Natural killer cell treated with Interleukin-12 subunit alpha and Interleukin-12 subunit beta and Interleukin-15 and Interleukin-18, amount 100 ng/mL, for 72 hours (primary cell): Measurements from ENCODE around the gene TERF2IP. TPM values are rescaled to one million over a fixed set of nuclear protein-coding genes. Genes with fewer than 3 reads are reported as not detected.
A peak's percentile ranks its signal among the peaks of the same experiment; 100 is the strongest.

ENCODE experiments used
- ATAC-seq, 2 donors: fragments of 150-1000 bp; cut with Tn5 transposase in 1 of 2; sonication (Bioruptor Pico), chemical (Tn5 transposase) in 1 of 2; 2 replicates each; pipeline ENCODE4 v1.10.0; 2021
- DNase-seq: peaks from one replicate; pipeline ENCODE4 v3.0.0; 2022; ENCODE audit warnings: low spot score
- H3K27ac Mint-ChIP-seq, 2 donors: 1 replicate in 1 of 2; 2 replicates in 1 of 2; pipeline ENCODE4 v1.8.0; 2022; ENCODE audit warnings: mixed read lengths in 2 of 2, mild to moderate bottlenecking in 1 of 2, moderate library complexity in 1 of 2
- H3K27me3 Mint-ChIP-seq, 2 donors: 1 replicate in 1 of 2; 2 replicates in 1 of 2; pipeline ENCODE4 v1.8.0; 2022; ENCODE audit warnings: mixed read lengths in 2 of 2
- H3K36me3 Mint-ChIP-seq: one replicate; pipeline ENCODE4 v1.8.0; 2022; ENCODE audit warnings: mixed read lengths
- H3K4me1 Mint-ChIP-seq, 2 donors: 1 replicate in 1 of 2; 2 replicates in 1 of 2; pipeline ENCODE4 v1.8.0; 2022; ENCODE audit warnings: low read depth in 2 of 2, mixed read lengths in 2 of 2, mild to moderate bottlenecking in 1 of 2
- H3K4me3 Mint-ChIP-seq: one replicate; pipeline ENCODE4 v1.8.0; 2022; ENCODE audit warnings: mixed read lengths
- H3K9me3 Mint-ChIP-seq: 2 replicates; pipeline ENCODE4 v1.8.0; 2022; ENCODE audit warnings: mixed read lengths
- total RNA-seq, 2 donors: library from RNA; stranded (reverse); gene quantifications; one replicate each; pipeline ENCODE4 v1.2.3, GENCODE V29; 2022

The TERF2IP gene
- total RNA-seq, 2 donors from 2014 or later, result 77.9 to 116 TPM

- Mint-ChIP-seq H3K27me3 (no peaks in the 10 kb centered on the region), H3K27ac (peak within 1 kb of the TSS; percentile 89 to 93), H3K4me1 (peaks cover 45 to 61% of the 10 kb centered on the region in 2 donors), H3K9me3 (no peaks in the 10 kb centered on the region), H3K36me3 (peaks cover 37% of the 10 kb centered on the region), H3K4me3 (peak within 1 kb of the TSS; percentile 89)
- peak; percentile 96 to 99 for ATAC-seq
- DNase-seq, result peak; percentile 97
These were observed 24.6 kb upstream of the TERF2IP start, which contains the start of gene ADAT1 for GRCh38 chr16:75622761-75623605. Gene ADAT1, minus strand, starts transcription at chr16:75623281. Its CDS starts 2,482 bp downstream, at chr16:75620799.

- Mint-ChIP-seq H3K36me3 (peaks cover 49% of the 10 kb centered on the region), H3K27ac (peak overlapping the region in 1 of 2 donors; percentile 57), H3K4me1 (peaks cover 52 to 67% of the 10 kb centered on the region in 2 donors), H3K4me3 (peak overlapping the region; percentile 3), H3K27me3 (no peaks in the 10 kb centered on the region), H3K9me3 (no peaks in the 10 kb centered on the region)
- no peak for ATAC-seq
- DNase-seq, result no peak
These were observed 22.6 kb upstream of the TERF2IP start for GRCh38 chr16:75624921-75625334.

- Mint-ChIP-seq H3K4me3 (no peak overlapping the region), H3K36me3 (peaks cover 59% of the 10 kb centered on the region)
These were observed 20.8 kb upstream of the TERF2IP start for GRCh38 chr16:75626806-75627205.

GRCh38 chr16:75627851-75628250 is 19.7 kb upstream of the TERF2IP start:
- no peak for ATAC-seq
- Mint-ChIP-seq H3K9me3 (no peaks in the 10 kb centered on the region), H3K36me3 (peaks cover 64% of the 10 kb centered on the region), H3K27ac (peak overlapping the region; percentile 57 to 67), H3K4me1 (peaks cover 40 to 42% of the 10 kb centered on the region in 2 donors), H3K27me3 (no peaks in the 10 kb centered on the region), H3K4me3 (no peak overlapping the region)
- DNase-seq, result no peak

More at GRCh38 chr16:75626806-75627205, 20.8 kb upstream of the TERF2IP start:
- Mint-ChIP-seq H3K4me1 (peaks cover 40 to 48% of the 10 kb centered on the region in 2 donors), H3K27ac (peak overlapping the region; percentile 57 to 67), H3K27me3 (no peaks in the 10 kb centered on the region), H3K9me3 (no peaks in the 10 kb centered on the region)
- ATAC-seq (no peak), DNase-seq (no peak)

- Mint-ChIP-seq H3K27me3 (no peaks in the 10 kb centered on the region), H3K27ac (peak overlapping the region; percentile 57 to 67), H3K9me3 (no peaks in the 10 kb centered on the region), H3K4me1 (peaks cover 40 to 42% of the 10 kb centered on the region in 2 donors), H3K4me3 (no peak overlapping the region), H3K36me3 (peaks cover 64% of the 10 kb centered on the region)
- ATAC-seq (no peak), DNase-seq (no peak)
These were observed 19.2 kb upstream of the TERF2IP start for GRCh38 chr16:75628351-75628750.

- peaks cover 40 to 42% of the 10 kb centered on the region in 2 donors for H3K4me1 Mint-ChIP-seq
- ATAC-seq (no peak), DNase-seq (no peak)
- peaks cover 70% of the 10 kb centered on the region for H3K36me3 Mint-ChIP-seq
- no peaks in the 10 kb centered on the region for H3K9me3 Mint-ChIP-seq
- no peaks in the 10 kb centered on the region for H3K27me3 Mint-ChIP-seq
- H3K4me3 Mint-ChIP-seq, result no peak overlapping the region
- peak overlapping the region; percentile 57 to 67 for H3K27ac Mint-ChIP-seq
These were observed 18.4 kb upstream of the TERF2IP start for GRCh38 chr16:75629132-75629531.

- ATAC-seq, result no peak
- Mint-ChIP-seq H3K36me3 (peaks cover 72% of the 10 kb centered on the region), H3K4me1 (peaks cover 34 to 36% of the 10 kb centered on the region in 2 donors), H3K27ac (no peak overlapping the region), H3K4me3 (no peak overlapping the region), H3K9me3 (no peaks in the 10 kb centered on the region), H3K27me3 (no peaks in the 10 kb centered on the region)
- no peak for DNase-seq
These were observed 17.5 kb upstream of the TERF2IP start for GRCh38 chr16:75630052-75630451.

GRCh38 chr16:75632857-75633256 is 14.7 kb upstream of the TERF2IP start:
- Mint-ChIP-seq H3K9me3 (no peaks in the 10 kb centered on the region), H3K27ac (no peak overlapping the region), H3K4me3 (no peak overlapping the region), H3K27me3 (no peaks in the 10 kb centered on the region), H3K4me1 (peaks cover 13 to 20% of the 10 kb centered on the region in 2 donors), H3K36me3 (peaks cover 69% of the 10 kb centered on the region)
- DNase-seq (no peak), ATAC-seq (no peak)

- Mint-ChIP-seq H3K4me3 (no peak overlapping the region), H3K27me3 (no peaks in the 10 kb centered on the region), H3K36me3 (peaks cover 56% of the 10 kb centered on the region), H3K4me1 (peaks cover 6 to 13% of the 10 kb centered on the region in 2 donors), H3K9me3 (no peaks in the 10 kb centered on the region), H3K27ac (peak overlapping the region in 1 of 2 donors; percentile 10)
- no peak for DNase-seq
- ATAC-seq, result no peak
These were observed 12.5 kb upstream of the TERF2IP start for GRCh38 chr16:75635036-75635435.

GRCh38 chr16:75640598-75640997 is 7.0 kb upstream of the TERF2IP start:
- Mint-ChIP-seq H3K27ac (peak overlapping the region in 1 of 2 donors; percentile 54), H3K4me1 (peaks cover 24 to 33% of the 10 kb centered on the region in 2 donors), H3K9me3 (no peaks in the 10 kb centered on the region), H3K36me3 (peaks cover 49% of the 10 kb centered on the region), H3K27me3 (no peaks in the 10 kb centered on the region), H3K4me3 (no peak overlapping the region)
- DNase-seq (no peak), ATAC-seq (no peak)

- DNase-seq, result no peak
- peaks cover 25 to 31% of the 10 kb centered on the region in 2 donors for H3K4me1 Mint-ChIP-seq
- ATAC-seq, result no peak
- peak overlapping the region; percentile 97 for H3K4me3 Mint-ChIP-seq
- H3K9me3 Mint-ChIP-seq, result no peaks in the 10 kb centered on the region
- no peaks in the 10 kb centered on the region for H3K27me3 Mint-ChIP-seq
- H3K27ac Mint-ChIP-seq, result peak overlapping the region; percentile 59 to 75
- peaks cover 24% of the 10 kb centered on the region for H3K36me3 Mint-ChIP-seq
These were observed 3.1 kb upstream of the TERF2IP start for GRCh38 chr16:75644240-75645012.

GRCh38 chr16:75647112-75647491 is 471 bp upstream of the TERF2IP start:
- peak overlapping the region; percentile 99 for H3K27ac Mint-ChIP-seq
- H3K4me3 Mint-ChIP-seq, result peak overlapping the region; percentile 97
- no peaks in the 10 kb centered on the region for H3K27me3 Mint-ChIP-seq
- no peak for DNase-seq
- ATAC-seq, result peak; percentile 28 to 50
- peaks cover 40 to 48% of the 10 kb centered on the region in 2 donors for H3K4me1 Mint-ChIP-seq
- H3K9me3 Mint-ChIP-seq, result no peaks in the 10 kb centered on the region
- H3K36me3 Mint-ChIP-seq, result peaks cover 24% of the 10 kb centered on the region

GRCh38 chr16:75648265-75649076 is 898 bp downstream of the TERF2IP start:
- H3K4me3 Mint-ChIP-seq, result peak overlapping the region; percentile 97

More at GRCh38 chr16:75648265-75649076, 898 bp downstream of the TERF2IP start:
- Mint-ChIP-seq H3K27me3 (no peaks in the 10 kb centered on the region), H3K27ac (peak overlapping the region; percentile 92 to 99), H3K36me3 (peaks cover 24% of the 10 kb centered on the region), H3K9me3 (no peaks in the 10 kb centered on the region), H3K4me1 (peaks cover 48 to 62% of the 10 kb centered on the region in 2 donors)
- DNase-seq, result peak; percentile 84
- peak; percentile 53 to 66 for ATAC-seq
